CD4-positive, alpha-beta T cell treated with Interleukin-4 for 1 hour (primary cell): ENCODE measurements around the gene OSTF1.

ENCODE experiments used
- DNase-seq, 2 donors: peaks; one replicate each; pipeline ENCODE4 v3.0.0-alpha.2; 2020 to 2022

Gene OSTF1

DNA sequence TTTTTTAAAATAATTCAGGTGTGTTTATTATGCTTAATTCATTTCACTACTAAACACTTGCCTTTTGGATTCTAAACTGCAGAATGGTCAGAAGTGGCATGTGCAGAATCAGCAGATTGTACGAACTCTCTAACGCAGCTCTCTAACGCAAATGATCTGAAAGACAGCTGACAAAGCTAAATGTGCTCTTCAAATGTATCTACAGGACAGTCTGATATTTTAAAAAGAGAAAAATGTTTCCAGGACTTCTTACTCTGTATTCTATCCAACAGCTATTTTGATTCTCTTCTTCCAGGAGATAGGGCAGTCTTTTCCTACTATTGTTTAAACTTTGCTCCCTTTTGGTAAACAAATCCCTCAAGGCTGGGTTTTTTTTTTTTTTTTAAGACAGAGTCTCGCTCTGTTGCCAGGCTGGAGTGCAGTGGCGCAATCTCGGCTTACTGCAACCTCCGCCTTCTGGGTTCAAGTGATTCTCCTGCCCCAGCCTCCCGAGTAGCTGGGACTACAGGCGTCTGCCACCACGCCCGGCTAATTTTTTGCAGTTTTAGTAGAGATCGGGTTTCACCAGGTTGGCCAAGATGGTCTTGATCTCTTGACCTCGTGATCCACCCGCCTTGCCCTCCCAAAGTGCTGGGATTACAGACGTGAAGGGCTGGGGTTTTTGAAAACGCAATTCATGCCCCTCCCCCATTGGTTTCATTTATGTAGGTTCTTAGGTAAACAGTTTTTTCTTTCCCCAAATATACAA is 1.6 kb upstream of the OSTF1 start:
- no peak for DNase-seq

DNA sequence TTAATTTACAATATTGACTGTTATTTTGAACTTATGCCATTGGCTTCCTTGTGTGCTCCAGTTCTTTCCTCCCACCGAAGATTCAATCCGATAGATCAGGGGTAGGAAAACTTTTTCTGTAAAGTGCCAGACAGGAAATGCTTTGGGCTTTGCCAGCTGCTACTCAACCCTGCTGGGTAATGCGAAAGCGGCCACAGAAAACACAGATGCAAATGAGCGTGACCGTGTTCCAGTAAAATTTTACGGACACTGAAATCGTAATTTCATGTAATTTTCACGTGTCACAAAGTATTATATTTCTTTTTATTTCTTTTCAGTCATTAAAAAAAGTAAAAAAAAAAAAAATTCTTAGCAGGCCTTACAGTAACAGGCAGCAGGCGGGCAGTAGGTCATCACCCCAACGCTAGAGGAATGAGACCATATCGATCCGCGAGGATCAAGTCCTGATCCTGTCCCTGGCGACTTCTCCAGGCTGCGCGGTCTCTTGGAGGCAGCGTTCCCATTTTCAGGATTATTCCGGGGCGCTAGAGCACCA is 958 bp upstream of the OSTF1 start:
- peak; percentile 40 to 57 for DNase-seq

GRCh38 chr9:75088646-75089372 is 495 bp downstream of the OSTF1 start:
- DNase-seq, result peak in 1 of 2 donors; percentile 56

DNA sequence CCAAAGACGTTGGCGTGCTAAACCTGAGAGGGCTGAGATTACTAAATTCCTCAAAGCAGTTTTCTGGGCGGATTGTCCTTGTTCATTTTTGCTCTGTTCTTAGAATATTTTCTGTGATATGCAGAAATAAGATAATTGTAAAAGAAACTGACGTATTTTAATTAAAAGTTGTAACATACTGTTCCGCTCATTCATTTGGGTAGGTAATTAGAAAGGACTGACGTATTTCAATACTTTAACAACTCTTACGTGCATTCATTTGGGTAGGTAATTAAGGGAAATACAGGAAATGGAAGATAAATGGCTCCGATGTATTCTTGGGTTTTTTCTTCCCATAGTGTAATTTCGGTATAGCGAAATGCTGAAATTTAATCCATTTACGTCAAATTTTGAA is 1.1 kb downstream of the OSTF1 start:
- DNase-seq, result no peak

DNA sequence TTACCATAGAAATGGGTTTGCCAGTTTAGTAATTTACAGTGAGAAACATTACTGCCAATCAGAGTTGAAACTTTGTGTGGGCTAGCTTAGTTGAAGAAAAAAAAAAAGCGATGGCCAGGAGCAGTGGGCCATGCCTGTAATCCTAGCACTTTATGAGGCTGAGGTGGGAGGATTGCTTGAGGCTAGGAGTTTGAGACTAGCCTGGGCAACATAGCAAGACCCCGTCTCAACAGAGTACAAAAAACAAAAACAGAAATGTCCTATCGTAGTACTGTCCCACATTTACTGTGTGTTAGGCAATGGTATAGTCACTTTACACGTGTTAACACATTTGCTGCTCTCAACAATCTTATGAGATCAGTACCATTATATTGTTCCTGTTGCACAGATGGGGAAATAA is 2.3 kb downstream of the OSTF1 start:
- DNase-seq, result no peak

GRCh38 chr9:75092766-75093165 is 4.5 kb downstream of the OSTF1 start:
- DNase-seq, result no peak

DNA sequence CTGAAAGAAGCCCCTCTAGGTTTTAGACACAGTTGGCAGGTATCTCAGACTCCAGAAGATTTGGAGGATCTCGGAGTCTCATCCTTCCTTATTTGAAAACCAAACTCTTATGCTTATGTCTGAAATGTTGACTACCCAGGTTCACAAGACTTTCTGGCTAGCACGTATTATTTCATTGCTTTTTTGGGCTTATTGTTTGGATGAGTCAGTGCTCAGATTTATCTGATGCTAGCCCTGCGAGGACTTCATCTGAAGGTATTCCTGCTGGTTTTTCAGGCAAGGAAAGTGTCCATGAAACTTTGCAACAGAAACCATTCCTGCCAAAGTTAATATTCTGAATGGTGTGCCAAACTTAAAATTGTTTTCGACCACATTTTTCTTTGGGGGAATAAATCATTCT is 8.5 kb downstream of the OSTF1 start:
- no peak for DNase-seq

- no peak for DNase-seq
Observed at GRCh38 chr9:75101004-75101588, 12.8 kb downstream of the OSTF1 start.

- DNase-seq, result no peak
Observed at GRCh38 chr9:75102177-75102790, 14.0 kb downstream of the OSTF1 start.

DNA sequence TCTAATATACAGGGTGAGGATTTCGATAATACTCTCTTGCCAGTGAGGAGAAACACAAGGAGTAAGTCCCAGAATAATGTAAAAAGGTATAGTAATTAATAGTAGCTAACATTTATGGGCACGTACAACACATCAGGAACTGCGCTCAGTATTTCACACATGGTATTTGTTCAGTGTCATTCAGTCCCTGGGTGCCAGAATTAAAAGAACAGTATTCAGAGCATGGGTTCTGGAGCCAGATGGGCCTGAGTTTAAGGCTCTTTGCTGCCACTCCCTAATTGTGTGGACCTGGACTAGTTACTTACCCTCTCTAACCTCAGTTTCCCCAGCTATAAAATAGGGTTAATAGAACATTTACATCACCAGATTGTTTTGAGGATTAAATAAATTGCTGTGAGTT is 16.3 kb downstream of the OSTF1 start:
- DNase-seq, result no peak

- DNase-seq, result no peak
Observed at GRCh38 chr9:75105019-75105540, 16.8 kb downstream of the OSTF1 start.

- no peak for DNase-seq
Observed at GRCh38 chr9:75105841-75106240, 17.5 kb downstream of the OSTF1 start.

DNA sequence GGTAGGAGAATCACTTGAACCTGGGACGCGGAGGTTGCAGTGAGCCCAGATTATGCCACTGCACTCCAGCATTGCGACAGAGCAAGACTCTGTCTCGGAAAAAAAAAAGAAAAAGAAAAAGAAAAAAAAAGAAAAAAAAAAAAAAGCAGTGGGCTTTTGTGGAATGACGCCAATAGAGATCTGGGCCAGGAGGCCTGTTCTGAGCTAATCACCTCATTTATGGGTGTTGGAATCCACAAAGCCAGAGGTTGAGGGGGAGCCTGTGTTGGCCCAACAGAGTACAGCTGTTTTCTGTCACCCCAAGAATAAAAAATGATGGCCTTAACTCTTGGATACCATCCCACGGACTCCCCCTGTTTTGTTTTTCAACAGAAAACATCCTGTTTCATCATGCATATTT is 18.5 kb downstream of the OSTF1 start:
- DNase-seq, result no peak

- DNase-seq, result peak; percentile 32 to 40
Observed at GRCh38 chr9:75108571-75108970, 20.3 kb downstream of the OSTF1 start.

GRCh38 chr9:75109210-75109839 is 21.0 kb downstream of the OSTF1 start:
- no peak for DNase-seq

- no peak for DNase-seq
Observed at GRCh38 chr9:75111019-75111622, 22.8 kb downstream of the OSTF1 start.

GRCh38 chr9:75112789-75113188 is 24.5 kb downstream of the OSTF1 start:
- no peak for DNase-seq

- no peak for DNase-seq
Observed at GRCh38 chr9:75116306-75116705, 28.0 kb downstream of the OSTF1 start.

DNA sequence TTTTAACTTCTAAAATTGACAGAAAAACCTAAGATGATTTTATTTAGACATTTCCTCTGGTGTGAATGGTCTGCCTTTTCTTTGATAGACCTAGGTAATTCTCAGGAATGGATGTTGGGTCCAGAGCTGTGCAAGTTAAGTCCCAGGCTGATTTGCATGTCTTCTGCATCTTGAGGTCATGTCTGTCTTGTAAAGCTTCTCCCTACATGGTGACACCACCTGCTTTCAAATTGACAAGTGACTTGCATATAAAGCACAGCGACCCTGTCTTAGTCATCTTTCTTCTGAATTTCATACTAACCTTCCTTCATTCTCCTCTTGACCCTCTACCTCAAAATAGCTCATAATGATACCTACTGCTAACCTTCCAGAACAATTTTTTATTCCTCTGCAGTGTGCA is 29.2 kb downstream of the OSTF1 start:
- DNase-seq, result no peak

- no peak for DNase-seq
Observed at GRCh38 chr9:75120686-75121085, 32.4 kb downstream of the OSTF1 start.

DNA sequence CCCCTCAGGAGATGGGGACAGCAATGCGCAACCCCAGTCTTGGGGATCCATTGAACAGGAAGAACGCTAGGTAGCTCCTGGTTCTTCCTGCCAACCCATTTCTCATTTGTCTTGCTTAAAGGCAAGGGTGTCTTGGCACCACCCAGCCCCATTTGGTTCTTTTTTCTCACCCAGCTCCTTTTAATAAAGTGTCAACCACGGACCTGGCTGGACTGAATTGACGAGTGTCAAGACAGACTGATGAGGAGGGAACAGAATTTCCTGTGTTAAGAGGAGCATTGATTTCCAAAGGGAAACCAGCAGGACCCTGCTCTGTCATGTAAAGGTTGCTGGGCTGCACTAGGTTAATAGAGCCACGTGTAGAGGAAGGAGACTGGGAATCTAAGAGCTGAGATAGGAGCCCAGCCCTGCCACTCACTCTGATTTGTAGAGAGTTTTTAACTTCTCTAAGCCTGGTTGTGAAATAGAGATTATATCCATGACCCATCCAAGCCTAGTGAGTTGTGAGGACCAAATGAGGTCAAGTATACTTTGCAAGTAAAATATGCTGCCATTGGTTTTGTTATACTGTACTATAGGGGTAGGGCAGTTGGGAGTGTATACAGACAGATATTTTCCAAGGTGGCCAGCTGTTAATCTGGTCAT is 33.7 kb downstream of the OSTF1 start:
- DNase-seq, result no peak

- DNase-seq, result no peak
Observed at GRCh38 chr9:75123696-75124095, 35.4 kb downstream of the OSTF1 start.
